NCI-H187 treated with DMSO at 0.1 percent for 48 hours (cell line): Measurements from ENCODE around the gene CLMN.

Experiments used
- DNase-seq: peaks from one replicate; lab custom pipeline; 2025; lab: John Stamatoyannopoulos, UW

The CLMN gene, protein sequence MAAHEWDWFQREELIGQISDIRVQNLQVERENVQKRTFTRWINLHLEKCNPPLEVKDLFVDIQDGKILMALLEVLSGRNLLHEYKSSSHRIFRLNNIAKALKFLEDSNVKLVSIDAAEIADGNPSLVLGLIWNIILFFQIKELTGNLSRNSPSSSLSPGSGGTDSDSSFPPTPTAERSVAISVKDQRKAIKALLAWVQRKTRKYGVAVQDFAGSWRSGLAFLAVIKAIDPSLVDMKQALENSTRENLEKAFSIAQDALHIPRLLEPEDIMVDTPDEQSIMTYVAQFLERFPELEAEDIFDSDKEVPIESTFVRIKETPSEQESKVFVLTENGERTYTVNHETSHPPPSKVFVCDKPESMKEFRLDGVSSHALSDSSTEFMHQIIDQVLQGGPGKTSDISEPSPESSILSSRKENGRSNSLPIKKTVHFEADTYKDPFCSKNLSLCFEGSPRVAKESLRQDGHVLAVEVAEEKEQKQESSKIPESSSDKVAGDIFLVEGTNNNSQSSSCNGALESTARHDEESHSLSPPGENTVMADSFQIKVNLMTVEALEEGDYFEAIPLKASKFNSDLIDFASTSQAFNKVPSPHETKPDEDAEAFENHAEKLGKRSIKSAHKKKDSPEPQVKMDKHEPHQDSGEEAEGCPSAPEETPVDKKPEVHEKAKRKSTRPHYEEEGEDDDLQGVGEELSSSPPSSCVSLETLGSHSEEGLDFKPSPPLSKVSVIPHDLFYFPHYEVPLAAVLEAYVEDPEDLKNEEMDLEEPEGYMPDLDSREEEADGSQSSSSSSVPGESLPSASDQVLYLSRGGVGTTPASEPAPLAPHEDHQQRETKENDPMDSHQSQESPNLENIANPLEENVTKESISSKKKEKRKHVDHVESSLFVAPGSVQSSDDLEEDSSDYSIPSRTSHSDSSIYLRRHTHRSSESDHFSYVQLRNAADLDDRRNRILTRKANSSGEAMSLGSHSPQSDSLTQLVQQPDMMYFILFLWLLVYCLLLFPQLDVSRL

GRCh38 chr14:95319312-95320077 is at the start of gene CLMN:
CLMN (minus strand) TSS chr14:95319908; CDS start chr14:95319792, 116 bp downstream.
- DNase-seq: no peak

- DNase-seq: no peak
Measured at GRCh38 chr14:95365401-95365800, 45.7 kb upstream of the CLMN start.

DNA sequence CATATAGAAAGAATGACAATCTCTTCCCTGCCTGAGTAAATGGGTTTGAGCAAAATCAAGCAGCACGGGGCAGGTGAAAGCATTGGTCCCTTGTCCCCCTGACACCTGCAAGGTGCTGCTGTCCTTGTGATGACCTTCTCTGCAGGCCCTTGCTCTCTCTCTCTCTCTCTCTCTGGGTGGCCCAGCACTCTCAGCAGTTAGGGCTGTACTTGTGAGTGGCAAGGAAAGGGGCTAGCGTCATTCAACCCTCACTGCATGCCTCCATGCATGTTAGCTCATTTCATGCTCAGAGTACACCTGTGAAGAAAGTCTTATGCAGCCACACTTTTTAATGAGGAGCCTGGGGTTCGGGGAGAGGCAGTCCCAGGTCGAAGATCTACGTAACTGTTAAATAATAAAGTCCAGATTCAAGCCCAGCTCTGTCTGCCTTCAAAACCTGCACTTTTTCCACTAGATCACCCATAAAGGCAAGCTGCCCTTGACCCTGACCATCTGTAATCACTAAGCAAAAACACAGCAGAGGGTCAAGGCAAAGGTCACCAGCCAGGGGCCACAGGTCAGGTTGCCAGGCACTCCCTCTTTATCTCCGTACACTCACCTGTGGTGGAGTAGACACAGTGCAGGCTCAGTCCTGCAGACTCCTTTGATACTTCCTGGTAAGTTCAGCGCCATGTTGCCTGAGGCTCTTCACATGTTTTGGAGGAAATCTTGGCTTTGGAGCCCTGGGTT is 44.9 kb upstream of the CLMN start:
- DNase-seq: no peak

- DNase-seq: no peak
Measured at GRCh38 chr14:95363468-95363954, 43.8 kb upstream of the CLMN start.

DNA sequence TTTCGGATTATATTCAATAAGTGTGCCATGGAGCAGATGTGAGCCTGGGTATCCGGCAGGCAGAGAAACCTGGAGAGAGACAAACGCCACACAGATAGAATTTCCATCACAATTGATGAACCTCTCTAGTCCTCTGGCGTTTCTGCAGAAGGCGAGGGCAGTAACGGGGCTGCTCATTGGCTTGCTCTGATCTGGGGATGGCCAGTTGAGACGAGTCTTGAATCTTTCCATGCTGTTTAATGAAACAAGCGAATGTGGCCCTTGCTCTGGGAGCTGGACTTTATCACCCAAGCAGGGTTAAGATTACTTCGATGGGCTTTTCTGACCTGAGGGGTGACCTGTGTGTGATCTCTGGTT is 42.4 kb upstream of the CLMN start:
- no peak for DNase-seq

DNA sequence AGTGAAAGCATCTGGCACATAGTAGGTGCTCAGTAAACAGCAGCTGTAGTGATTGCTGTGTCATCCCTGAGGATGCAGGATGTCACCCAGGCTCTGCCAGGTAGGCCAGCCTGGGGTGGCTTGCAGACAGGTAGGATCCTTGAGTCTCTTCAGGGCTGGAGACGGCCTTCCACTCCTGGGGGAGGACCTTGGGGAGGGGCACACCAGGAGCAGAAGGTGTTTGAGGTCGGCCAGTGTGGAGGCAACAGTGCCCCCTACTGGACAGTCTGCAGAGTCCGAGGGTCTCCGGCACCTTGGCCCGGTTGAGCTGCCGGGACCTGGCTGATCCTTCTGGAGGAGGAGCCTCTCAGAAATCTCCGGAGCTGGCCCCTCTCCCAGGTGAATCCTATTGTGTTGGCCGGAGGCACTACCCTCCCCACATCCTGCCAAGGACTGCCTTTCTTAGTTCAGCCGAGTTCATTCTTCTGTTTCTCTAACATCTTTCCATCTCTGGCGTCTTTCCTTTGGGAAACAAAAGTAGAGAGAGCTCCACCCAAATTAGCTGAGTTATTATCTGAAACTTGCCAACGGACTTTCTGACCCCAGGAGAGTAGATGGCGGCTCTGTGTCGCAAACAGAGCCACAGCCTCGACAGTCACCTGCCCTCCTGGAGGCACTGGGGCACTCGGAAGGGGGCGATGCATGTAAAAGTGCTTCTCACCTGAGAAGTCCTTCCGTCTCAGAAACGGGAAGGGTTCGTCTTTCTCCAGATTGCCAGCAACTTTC is 41.8 kb upstream of the CLMN start:
- DNase-seq: no peak

DNA sequence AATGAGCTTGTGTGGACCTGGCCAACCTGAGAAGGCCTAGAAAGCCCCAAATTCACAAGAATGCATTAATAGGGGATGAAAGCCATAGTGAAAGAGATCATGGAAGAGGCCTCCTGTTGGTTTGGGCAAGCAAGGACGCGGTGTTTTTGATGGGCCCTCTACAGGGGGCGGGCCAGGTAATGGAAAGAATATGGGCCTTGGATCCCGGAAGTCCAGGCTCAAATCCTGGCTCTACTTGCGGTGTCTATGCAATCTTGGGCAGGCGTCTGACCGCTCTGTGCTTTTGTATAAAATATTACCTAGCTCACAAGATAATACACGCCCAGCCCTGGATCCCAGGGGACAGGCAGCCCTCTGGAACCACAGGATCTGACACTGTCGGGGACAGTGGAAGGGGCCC is 41.1 kb upstream of the CLMN start:
- no peak for DNase-seq

- no peak for DNase-seq
Measured at GRCh38 chr14:95359994-95360826, 40.5 kb upstream of the CLMN start.

DNA sequence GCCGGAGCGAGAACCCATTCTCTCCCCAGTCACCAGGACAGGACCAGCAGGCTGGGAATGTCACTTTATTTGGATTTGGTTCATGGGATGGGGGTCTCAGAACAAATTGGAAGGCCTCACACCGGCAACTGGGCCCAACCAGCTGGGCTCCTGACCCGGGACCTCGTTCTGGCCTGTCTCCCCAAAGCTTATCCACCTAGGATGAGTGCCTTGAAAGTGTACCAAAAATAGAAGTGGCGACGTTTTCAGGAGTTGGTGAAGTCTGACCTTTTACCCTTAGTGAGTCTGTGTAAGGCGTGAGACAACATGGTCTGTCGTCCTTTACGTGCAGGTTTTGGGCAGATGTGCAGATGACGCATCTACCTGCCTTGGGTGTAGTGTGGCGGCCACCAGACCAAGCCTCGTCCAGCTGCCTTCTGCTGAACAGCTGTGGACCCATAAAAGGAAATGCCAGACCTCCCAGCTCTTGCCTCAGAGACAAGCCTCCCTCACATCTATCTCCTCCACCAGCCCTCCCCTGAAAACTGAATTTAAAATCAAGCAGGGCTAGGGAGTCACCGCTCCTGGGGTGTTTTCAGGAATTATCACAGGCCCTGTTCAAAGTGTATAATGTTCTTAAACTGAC is 36.6 kb upstream of the CLMN start:
- DNase-seq: no peak

DNA sequence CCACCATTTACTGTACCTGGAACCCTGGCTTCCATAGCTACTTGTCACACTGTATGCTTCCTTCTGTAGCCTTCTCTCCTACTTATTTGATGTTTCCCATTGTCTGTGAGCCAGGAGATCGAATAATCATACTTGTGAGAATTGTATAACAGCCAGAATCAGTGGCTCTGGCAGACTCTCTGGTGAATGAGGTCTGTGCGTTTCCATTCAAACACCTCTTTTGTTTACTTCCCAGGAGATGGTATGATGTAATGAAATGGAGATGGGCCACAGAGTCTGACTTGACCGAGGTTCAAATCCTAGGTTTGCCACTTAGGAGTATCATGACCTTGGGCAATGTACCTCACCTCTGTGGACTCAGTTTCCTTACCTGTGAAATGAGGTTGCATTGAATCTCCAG is 35.7 kb upstream of the CLMN start:
- DNase-seq: no peak

GRCh38 chr14:95354834-95355233 is 35.1 kb upstream of the CLMN start:
- DNase-seq: no peak

- DNase-seq: no peak
Measured at GRCh38 chr14:95353664-95354063, 34.0 kb upstream of the CLMN start.

- DNase-seq: no peak
Measured at GRCh38 chr14:95353007-95353406, 33.3 kb upstream of the CLMN start.

- no peak for DNase-seq
Measured at GRCh38 chr14:95352481-95352880, 32.8 kb upstream of the CLMN start.

DNA sequence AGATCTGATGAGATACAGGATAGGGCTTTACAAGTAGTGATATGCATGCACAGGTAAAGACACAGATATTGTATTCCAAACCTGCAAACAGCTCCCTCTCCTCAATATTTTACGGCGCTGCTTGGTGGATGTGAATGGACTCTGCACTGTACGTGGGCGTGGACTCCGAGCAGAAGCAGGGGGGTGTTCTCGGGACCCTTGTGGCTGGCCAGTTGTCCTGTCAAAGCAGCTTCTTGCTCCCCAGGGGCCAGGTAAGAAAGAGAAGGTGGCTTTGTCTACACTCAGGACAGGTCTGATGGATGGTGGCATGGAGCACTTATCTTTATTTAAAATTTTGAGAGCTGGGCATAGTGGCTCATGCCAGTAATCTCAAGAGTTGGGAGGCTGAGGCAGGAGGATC is 29.5 kb upstream of the CLMN start:
- no peak for DNase-seq

GRCh38 chr14:95348395-95349080 is 28.8 kb upstream of the CLMN start:
- no peak for DNase-seq

GRCh38 chr14:95346820-95347219 is 27.1 kb upstream of the CLMN start:
- no peak for DNase-seq

- DNase-seq: no peak
Measured at GRCh38 chr14:95346266-95346665, 26.6 kb upstream of the CLMN start.

- no peak for DNase-seq
Measured at GRCh38 chr14:95345032-95345431, 25.3 kb upstream of the CLMN start.
